H9 (cell line): ENCODE results near the gene ZNF646. TPM values are rescaled to one million over a fixed set of nuclear protein-coding genes. Genes with fewer than 3 reads are reported as not detected.

ENCODE experiments used
- DNase-seq: peaks from one replicate; pipeline ENCODE4 v3.0.0-alpha.2; 2017
- H2AFZ ChIP-seq: one replicate; pipeline ENCODE4 v1.6.1; 2013; ENCODE audit warnings: mild to moderate bottlenecking, low read length, control low read depth, moderate library complexity
- H2AK5ac ChIP-seq: 2 replicates; pipeline ENCODE4 v1.6.1; 2013; ENCODE audit warnings: low read length, control low read depth, mixed read lengths; ENCODE audit not compliant: insufficient read length
- H2BK120ac ChIP-seq: one replicate; pipeline ENCODE4 v1.6.1; 2013; ENCODE audit warnings: low read depth, mild to moderate bottlenecking, low read length, control low read depth, inconsistent platforms; ENCODE audit not compliant: poor library complexity, severe bottlenecking
- H2BK12ac ChIP-seq: 2 replicates; pipeline ENCODE4 v1.6.1; 2013; ENCODE audit warnings: low read length, control low read depth, mixed read lengths, low read depth; ENCODE audit not compliant: insufficient read length
- H2BK15ac ChIP-seq: 2 replicates; pipeline ENCODE4 v1.6.1; 2013; ENCODE audit warnings: low read depth, low read length, control low read depth
- H2BK20ac ChIP-seq: one replicate; pipeline ENCODE4 v1.6.1; 2013; ENCODE audit warnings: low read depth, mild to moderate bottlenecking, low read length, control low read depth, inconsistent platforms; ENCODE audit not compliant: poor library complexity, severe bottlenecking
- H2BK5ac ChIP-seq: 2 replicates; pipeline ENCODE4 v1.6.1; 2013; ENCODE audit warnings: low read length, control low read depth, mixed read lengths; ENCODE audit not compliant: insufficient read length
- H3K14ac ChIP-seq: 2 replicates; pipeline ENCODE4 v1.6.1; 2013; ENCODE audit warnings: low read length, control low read depth; ENCODE audit not compliant: insufficient read depth
- H3K18ac ChIP-seq: 2 replicates; pipeline ENCODE4 v1.6.1; 2013; ENCODE audit warnings: low read depth, mild to moderate bottlenecking, mixed read lengths, low read length, control low read depth; ENCODE audit not compliant: insufficient read length
- H3K23ac ChIP-seq: 2 replicates; pipeline ENCODE4 v1.6.1; 2013; ENCODE audit warnings: low read length, control low read depth, mixed read lengths, low read depth; ENCODE audit not compliant: insufficient read length
- H3K23me2 ChIP-seq: 2 replicates; pipeline ENCODE4 v1.6.1; 2013; ENCODE audit warnings: low read depth, mild to moderate bottlenecking, mixed read lengths, low read length, control low read depth; ENCODE audit not compliant: insufficient read length, poor library complexity, severe bottlenecking
- H3K27ac ChIP-seq: 2 replicates; pipeline ENCODE4 v1.5.1; 2013; ENCODE audit warnings: low read length, control low read depth, mixed read lengths, low read depth; ENCODE audit not compliant: insufficient read length
- H3K27me3 ChIP-seq: 2 replicates; pipeline ENCODE4 v1.6.1; 2013; ENCODE audit warnings: low read length, control low read depth, inconsistent platforms; ENCODE audit not compliant: insufficient read depth
- H3K4ac ChIP-seq: 2 replicates; pipeline ENCODE4 v1.6.1; 2013; ENCODE audit warnings: low read depth, mild to moderate bottlenecking, control low read depth, inconsistent platforms, low read length, moderate library complexity
- H3K4me1 ChIP-seq: 2 replicates; pipeline ENCODE4 v1.6.1; 2013; ENCODE audit warnings: low read length, control low read depth, inconsistent platforms; ENCODE audit not compliant: insufficient read depth
- H3K4me2 ChIP-seq: 2 replicates; pipeline ENCODE4 v1.6.1; 2013; ENCODE audit warnings: low read length, control low read depth, mixed read lengths; ENCODE audit not compliant: insufficient read length, insufficient read depth
- H3K56ac ChIP-seq: 2 replicates; pipeline ENCODE4 v1.6.1; 2013; ENCODE audit warnings: low read depth, mild to moderate bottlenecking, mixed read lengths, low read length, control low read depth; ENCODE audit not compliant: insufficient read length
- H3K79me1 ChIP-seq: 2 replicates; pipeline ENCODE4 v1.6.1; 2013; ENCODE audit warnings: low read depth, mild to moderate bottlenecking, moderate library complexity, low read length, control low read depth, inconsistent platforms; ENCODE audit not compliant: insufficient read depth, poor library complexity, severe bottlenecking
- H3K79me2 ChIP-seq: 2 replicates; pipeline ENCODE4 v1.6.1; 2013; ENCODE audit warnings: low read length, control low read depth, inconsistent platforms; ENCODE audit not compliant: insufficient read depth
- H3K9ac ChIP-seq: 2 replicates; pipeline ENCODE4 v1.6.1; 2013; ENCODE audit warnings: low read length, control low read depth, mixed read lengths; ENCODE audit not compliant: insufficient read length; ENCODE audit errors: extremely low read depth
- H3K9me3 ChIP-seq: one replicate; pipeline ENCODE4 v1.6.1; 2013; ENCODE audit warnings: low read depth, low read length, inconsistent platforms; ENCODE audit not compliant: control insufficient read depth
- H3T11ph ChIP-seq: one replicate; pipeline ENCODE4 v1.6.1; 2013; ENCODE audit warnings: mild to moderate bottlenecking, low read length, control low read depth, inconsistent platforms
- H4K20me1 ChIP-seq: one replicate; pipeline ENCODE4 v1.6.1; 2013; ENCODE audit not compliant: control insufficient read depth, insufficient read length, insufficient read depth
- H4K5ac ChIP-seq: 2 replicates; pipeline ENCODE4 v1.6.1; 2013; ENCODE audit warnings: low read depth, mild to moderate bottlenecking, mixed read lengths, low read length, control low read depth; ENCODE audit not compliant: insufficient read length
- H4K8ac ChIP-seq: replicated peaks from 2 replicates; pipeline ENCODE4 v1.6.1; 2013; ENCODE audit warnings: low read length, control low read depth, mixed read lengths, low read depth; ENCODE audit not compliant: insufficient read length
- H4K91ac ChIP-seq: 2 replicates; pipeline ENCODE4 v1.6.1; 2013; ENCODE audit warnings: low read depth, mild to moderate bottlenecking, moderate library complexity, mixed read lengths, low read length, control low read depth; ENCODE audit not compliant: insufficient read length
- H3K27ac Mint-ChIP-seq, 3 experiments: 2 replicates in 2 of 3; 3 replicates in 1 of 3; pipeline ENCODE4 v1.8.0; 2020 to 2021; ENCODE audit warnings: mixed read lengths in 3 of 3, mild to moderate bottlenecking in 1 of 3, moderate library complexity in 1 of 3
- H3K27me3 Mint-ChIP-seq: 2 replicates; pipeline ENCODE4 v1.8.0; 2021; ENCODE audit warnings: low read depth, mild to moderate bottlenecking, moderate library complexity, mixed read lengths
- H3K36me3 Mint-ChIP-seq, 3 experiments: 2 replicates in 2 of 3; 3 replicates in 1 of 3; pipeline ENCODE4 v1.8.0; 2020 to 2021; ENCODE audit warnings: low read depth in 3 of 3, mixed read lengths in 3 of 3; ENCODE audit not compliant: insufficient read depth in 1 of 3
- H3K4me1 Mint-ChIP-seq, 2 experiments: 2 replicates each; pipeline ENCODE4 v1.8.0; 2020; ENCODE audit warnings: mixed read lengths in 2 of 2
- H3K4me3 Mint-ChIP-seq, 2 experiments: 2 replicates in 1 of 2; 3 replicates in 1 of 2; pipeline ENCODE4 v1.8.0; 2020 to 2021; ENCODE audit warnings: mild to moderate bottlenecking in 2 of 2, mixed read lengths in 2 of 2, moderate library complexity in 1 of 2
- H3K9me3 Mint-ChIP-seq, 2 experiments: 2 replicates in 1 of 2; 3 replicates in 1 of 2; pipeline ENCODE4 v1.8.0; 2020; ENCODE audit warnings: mild to moderate bottlenecking in 2 of 2, mixed read lengths in 2 of 2, moderate library complexity in 1 of 2
- CTCF ChIP-seq: fragments of 200-600 bp; sonication (generic); conservative IDR thresholded peaks from 3 replicates; pipeline ENCODE4 v1.8.0; 2021; ENCODE audit warnings: antibody characterized with exemption, mild to moderate bottlenecking
- WGBS: extraction: QIAGEN DNeasy Blood & Tissue Kit; methylation state at CpG from one replicate; pipeline ENCODE4 v1.1.7; 2013; ENCODE audit warnings: missing lambda C conversion rate, low lambda C conversion rate, mixed read lengths; ENCODE audit not compliant: insufficient read length; ENCODE audit errors: extremely low coverage; 5-methylcytosine and 5-hydroxymethylcytosine counted together
- total RNA-seq: library from RNA; stranded (reverse); gene quantifications from 2 replicates; pipeline ENCODE4 v1.2.1, GENCODE V29; 2021

ZNF646 gene
- total RNA-seq, 1 experiment from 2014 or later: 29.2 TPM

- no peak for TF ChIP-seq CTCF
- no peak overlapping the region for H3K18ac ChIP-seq
- Mint-ChIP-seq H3K4me3 (peak overlapping the region; percentile 40 to 95; a peak in 3 of 5 replicates), H3K4me1 (peaks cover 16 to 20% of the 10 kb centered on the region in 2 experiments), H3K9me3 (no peaks in the 10 kb centered on the region; a peak in 1 of 5 replicates), H3K27me3 (no peaks in the 10 kb centered on the region), H3K27ac (peak overlapping the region in 1 of 3 experiments; percentile 40; a peak in 1 of 7 replicates), H3K36me3 (peaks cover 27 to 51% (median 49%) of the 10 kb centered on the region in 3 experiments; a peak in 6 of 7 replicates)
- H2BK120ac ChIP-seq: no peak overlapping the region
- no peak overlapping the region for H3K4me2 ChIP-seq
- H2BK12ac ChIP-seq: no peak overlapping the region
- peaks cover 6% of the 10 kb centered on the region for H3K79me1 ChIP-seq
- H3K9me3 ChIP-seq: no peaks in the 10 kb centered on the region
- H3K79me2 ChIP-seq: peaks cover 18% of the 10 kb centered on the region; the same call in 1 of the 2 replicates
- H3K27ac ChIP-seq: no peak overlapping the region
- H2AFZ ChIP-seq: no peak overlapping the region
- no peak overlapping the region for H2BK5ac ChIP-seq
- H2AK5ac ChIP-seq: no peak overlapping the region
- no peak overlapping the region for H3K56ac ChIP-seq
- H4K91ac ChIP-seq: no peak overlapping the region
- no peak overlapping the region for H3K23ac ChIP-seq
- no peak overlapping the region for H4K8ac ChIP-seq
- H4K20me1 ChIP-seq: peaks cover 4% of the 10 kb centered on the region
- H3K9ac ChIP-seq: no peak overlapping the region
- peaks cover 9% of the 10 kb centered on the region for H3K23me2 ChIP-seq
- WGBS: no CpG with 5 or more reads among the region's 16 CpGs
- H2BK20ac ChIP-seq: no peak overlapping the region
- no peaks in the 10 kb centered on the region for H3K4me1 ChIP-seq
- H4K5ac ChIP-seq: no peak overlapping the region
- H3K14ac ChIP-seq: no peak overlapping the region
- no peak overlapping the region for H2BK15ac ChIP-seq
- no peak overlapping the region for H3T11ph ChIP-seq
- peak; percentile 26 for DNase-seq
- no peaks in the 10 kb centered on the region for H3K27me3 ChIP-seq
- H3K4ac ChIP-seq: no peak overlapping the region
Observed at GRCh38 chr16:31076319-31076718, 2.1 kb downstream of the ZNF646 start.
